Measurements from ENCODE around the gene INTS15.

Gene INTS15

DNA sequence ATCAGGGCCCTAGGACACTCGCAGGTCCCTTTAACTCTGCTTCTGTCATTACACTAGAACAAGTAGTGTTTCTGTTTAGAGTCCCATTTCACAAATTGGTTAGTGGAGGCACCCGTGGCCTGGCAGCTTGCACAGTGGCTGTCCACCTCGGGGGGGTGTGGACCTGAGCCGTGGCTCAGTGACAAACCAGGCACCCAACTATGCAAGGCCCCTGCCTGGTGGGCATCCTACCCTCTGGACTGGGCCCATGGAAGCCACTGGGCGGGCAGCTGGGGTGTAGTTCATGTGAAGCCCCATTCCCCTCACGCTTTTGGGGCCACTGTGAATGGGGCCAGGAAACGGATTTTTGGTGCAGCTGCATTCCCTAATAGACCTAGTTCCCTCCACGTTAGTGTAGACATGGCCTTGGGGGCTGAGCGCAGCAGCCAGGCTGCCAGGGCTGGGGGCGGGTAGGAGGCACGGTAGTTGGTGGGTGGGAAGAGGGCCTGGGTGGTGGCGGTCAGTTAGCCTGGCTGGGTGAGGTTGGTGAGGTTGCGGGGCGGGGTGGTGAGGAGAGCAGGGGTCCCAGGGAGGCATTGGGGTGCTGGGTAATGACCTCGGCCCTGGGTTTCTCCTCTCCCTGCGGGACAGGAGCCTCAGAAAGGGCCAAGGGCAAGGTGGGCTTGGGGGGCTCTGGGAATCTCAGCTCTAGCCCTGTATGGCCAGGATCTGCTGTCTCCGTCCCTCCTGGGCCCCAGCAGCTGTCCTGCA lies 66.0 kb downstream of the INTS15 start:
- DNase-seq (ENCODE audit: low spot score): no peak
- Histone ChIP-seq H3K9ac (ENCODE audit: low read depth, low read length, poor library complexity) (no peak overlapping the region), H2BK120ac (ENCODE audit: low read depth, low read length) (no peak overlapping the region), H3K27ac (replicated peaks; ENCODE audit: low read length) (no peak overlapping the region), H3K27me3 (ENCODE audit: control insufficient read depth in 3 of 3, insufficient read depth in 3 of 3, low read depth in 1 of 3, low read length in 3 of 3) (no peaks in the 10 kb centered on the region), H3K18ac (ENCODE audit: low read length) (no peak overlapping the region), H3K36me3 (replicated peaks in 1 of 2; ENCODE audit: control insufficient read depth in 2 of 2, insufficient read depth in 2 of 2, low read length in 2 of 2) (peaks cover 34 to 36% of the 10 kb centered on the region in 2 donors), H2BK12ac (ENCODE audit: low read length) (no peak overlapping the region), H2AFZ (ENCODE audit: low read length) (no peak overlapping the region), H2BK5ac (ENCODE audit: low read length) (no peak overlapping the region), H2AK5ac (ENCODE audit: low read depth, low read length) (no peak overlapping the region), H3K4me3 (ENCODE audit: low read length in 2 of 2) (no peak overlapping the region), H3K4ac (ENCODE audit: low read length) (no peak overlapping the region), H4K8ac (ENCODE audit: low read depth, low read length) (no peak overlapping the region), H3K79me1 (ENCODE audit: low read depth, low read length) (peaks cover 6% of the 10 kb centered on the region), H3K4me2 (ENCODE audit: insufficient read depth, low read length, poor library complexity, severe bottlenecking) (no peak overlapping the region), H2BK15ac (ENCODE audit: low read length) (no peak overlapping the region), H3K9me3 (replicated peaks in 1 of 2; ENCODE audit: control insufficient read depth in 2 of 2, insufficient read depth in 1 of 2, low read depth in 1 of 2, low read length in 2 of 2) (peaks cover 24 to 26% of the 10 kb centered on the region in 2 donors), H3K14ac (ENCODE audit: low read length) (no peak overlapping the region), H3K23ac (ENCODE audit: low read depth, low read length, poor library complexity) (no peak overlapping the region), H4K91ac (ENCODE audit: low read depth, low read length, poor library complexity) (no peak overlapping the region), H3K4me1 (ENCODE audit: control insufficient read depth in 2 of 2, insufficient read depth in 1 of 2, low read depth in 1 of 2, low read length in 2 of 2) (peaks cover 6 to 10% of the 10 kb centered on the region in 2 donors)
- WGBS, 2 donors (ENCODE audit: extremely low coverage in 2 of 2, insufficient read length in 2 of 2, insufficient replicate concordance in 1 of 2): no CpG with 5 or more reads among the region's 17 CpGs

DNA sequence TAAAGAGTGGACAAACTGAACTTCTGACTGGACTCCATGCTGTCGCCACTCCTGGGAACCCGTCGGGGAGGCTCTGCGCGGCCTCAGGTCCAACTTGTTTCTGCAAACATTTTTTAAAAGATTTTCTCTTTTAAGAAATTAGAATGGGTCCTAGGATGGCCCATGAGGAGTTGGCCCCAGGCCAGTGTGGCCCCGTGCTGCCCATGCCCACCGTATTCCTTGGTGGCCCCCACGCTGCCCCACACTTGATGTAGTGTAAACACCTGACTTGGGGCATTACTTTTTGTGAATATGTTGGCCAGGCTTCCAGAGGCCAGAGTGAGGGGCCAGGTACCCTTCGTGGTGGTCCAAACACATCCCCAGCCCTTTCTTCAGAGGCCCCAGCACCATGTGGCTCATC lies 66.6 kb downstream of the INTS15 start:
- H2BK15ac ChIP-seq (ENCODE audit: low read length): no peak overlapping the region
- no peak overlapping the region for H2AK5ac ChIP-seq (ENCODE audit: low read depth, low read length)
- no peak for DNase-seq (ENCODE audit: low spot score)
- no peak overlapping the region for H2AFZ ChIP-seq (ENCODE audit: low read length)
- H3K79me1 ChIP-seq (ENCODE audit: low read depth, low read length): peaks cover 6% of the 10 kb centered on the region
- no peak overlapping the region for H4K8ac ChIP-seq (ENCODE audit: low read depth, low read length)
- H3K9me3 ChIP-seq (replicated peaks in 1 of 2; ENCODE audit: control insufficient read depth in 2 of 2, insufficient read depth in 1 of 2, low read depth in 1 of 2, low read length in 2 of 2): peaks cover 23 to 26% of the 10 kb centered on the region in 2 donors
- no peak overlapping the region for H2BK120ac ChIP-seq (ENCODE audit: low read depth, low read length)
- H3K9ac ChIP-seq (ENCODE audit: low read depth, low read length, poor library complexity): no peak overlapping the region
- H3K4me3 ChIP-seq (ENCODE audit: low read length in 2 of 2): no peak overlapping the region
- H3K36me3 ChIP-seq (replicated peaks in 1 of 2; ENCODE audit: control insufficient read depth in 2 of 2, insufficient read depth in 2 of 2, low read length in 2 of 2): peaks cover 30 to 32% of the 10 kb centered on the region in 2 donors
- H3K4me1 ChIP-seq (ENCODE audit: control insufficient read depth in 2 of 2, insufficient read depth in 1 of 2, low read depth in 1 of 2, low read length in 2 of 2): peaks cover 6 to 10% of the 10 kb centered on the region in 2 donors
- no peak overlapping the region for H4K91ac ChIP-seq (ENCODE audit: low read depth, low read length, poor library complexity)
- H3K14ac ChIP-seq (ENCODE audit: low read length): no peak overlapping the region
- WGBS, 2 donors (ENCODE audit: extremely low coverage in 2 of 2, insufficient read length in 2 of 2, insufficient replicate concordance in 1 of 2): no CpG with 5 or more reads among the region's 9 CpGs
- H3K27me3 ChIP-seq (ENCODE audit: control insufficient read depth in 3 of 3, insufficient read depth in 3 of 3, low read depth in 1 of 3, low read length in 3 of 3): no peaks in the 10 kb centered on the region
- H3K27ac ChIP-seq (replicated peaks; ENCODE audit: low read length): no peak overlapping the region
- H3K4me2 ChIP-seq (ENCODE audit: insufficient read depth, low read length, poor library complexity, severe bottlenecking): no peak overlapping the region
- H2BK5ac ChIP-seq (ENCODE audit: low read length): no peak overlapping the region
- no peak overlapping the region for H2BK12ac ChIP-seq (ENCODE audit: low read length)
- no peak overlapping the region for H3K18ac ChIP-seq (ENCODE audit: low read length)
- H3K4ac ChIP-seq (ENCODE audit: low read length): no peak overlapping the region
- no peak overlapping the region for H3K23ac ChIP-seq (ENCODE audit: low read depth, low read length, poor library complexity)
